GM18502 (cell line): Measurements from ENCODE around the gene REPS2.

Experiments used
- ATAC-seq: cut with Tn5 transposase; IDR thresholded peaks from one replicate; pipeline ENCODE4 v1.9.1; 2021; ENCODE audit warnings: mild to moderate bottlenecking; ENCODE audit not compliant: unreplicated experiment, poor library complexity

The REPS2 gene

GRCh38 chrX:17075004-17075403 is 128.5 kb downstream of the REPS2 start:
- ATAC-seq = no peak

- ATAC-seq = no peak
Observed at GRCh38 chrX:17077361-17077760, 130.9 kb downstream of the REPS2 start.

- ATAC-seq = no peak
Observed at GRCh38 chrX:17078031-17078720, 131.7 kb downstream of the REPS2 start.

DNA sequence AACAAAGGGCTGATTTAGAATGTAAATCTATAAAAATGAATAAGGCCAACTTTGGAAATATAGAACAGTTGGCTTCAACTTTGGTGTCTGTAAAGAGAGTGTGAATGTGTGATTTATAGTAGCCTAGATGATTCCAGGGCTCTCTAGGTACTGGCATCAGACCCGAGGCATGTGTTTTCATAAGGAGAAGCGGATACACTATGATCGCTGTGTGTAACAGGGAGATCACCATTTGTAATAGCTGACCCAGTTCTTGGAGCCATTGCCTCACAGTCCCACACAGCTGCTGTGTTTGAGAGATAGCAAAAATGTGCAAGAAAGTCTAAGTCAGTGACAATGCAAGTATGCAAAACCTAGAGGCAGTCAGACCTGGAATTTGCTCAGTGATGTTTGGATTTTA is 135.1 kb downstream of the REPS2 start:
- no peak for ATAC-seq

- no peak for ATAC-seq
Observed at GRCh38 chrX:17081968-17082367, 135.5 kb downstream of the REPS2 start.

- ATAC-seq = no peak
Observed at GRCh38 chrX:17082831-17083230, 136.4 kb downstream of the REPS2 start.

- no peak for ATAC-seq
Observed at GRCh38 chrX:17086317-17086716, 139.9 kb downstream of the REPS2 start.

DNA sequence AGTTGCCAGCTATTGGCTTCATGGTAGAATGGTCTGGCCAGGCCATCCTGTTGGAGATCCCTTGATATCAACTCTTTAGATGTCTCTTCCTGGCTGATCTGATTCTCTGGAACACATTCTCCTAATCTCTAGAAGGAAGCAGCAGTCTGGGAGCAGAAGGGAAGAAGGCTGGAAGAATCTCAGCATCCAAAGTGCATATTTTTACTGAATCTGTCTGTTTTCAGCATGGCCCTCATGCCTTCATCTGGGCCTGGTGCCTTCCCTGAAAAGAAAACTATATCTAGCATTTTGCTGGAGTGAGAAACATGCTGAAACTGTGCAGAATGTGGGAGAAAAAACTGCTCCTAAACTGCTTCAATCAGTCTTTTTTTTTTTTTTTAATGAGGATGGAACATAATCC is 148.7 kb downstream of the REPS2 start:
- ATAC-seq = no peak

GRCh38 chrX:17098516-17099247 is 152.2 kb downstream of the REPS2 start:
- ATAC-seq = no peak

DNA sequence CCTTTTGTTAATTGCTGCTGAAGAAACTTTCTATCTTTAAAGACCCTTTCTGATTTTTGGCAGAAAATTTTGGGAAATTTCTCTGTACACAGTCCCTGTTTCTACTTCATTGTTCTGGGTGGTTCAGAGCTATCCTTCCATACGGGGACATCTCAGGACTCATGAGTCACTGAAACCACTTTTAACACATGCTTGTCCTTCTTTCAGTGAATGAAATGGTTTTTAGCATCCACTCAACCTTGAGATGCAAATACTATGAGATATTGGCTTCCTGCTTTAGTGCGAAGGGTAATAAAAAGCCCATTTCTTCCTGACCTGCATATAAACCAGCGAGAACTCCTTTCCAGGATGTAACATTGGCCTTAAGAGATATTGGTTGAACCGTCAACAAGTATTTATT is 158.0 kb downstream of the REPS2 start:
- ATAC-seq = no peak

DNA sequence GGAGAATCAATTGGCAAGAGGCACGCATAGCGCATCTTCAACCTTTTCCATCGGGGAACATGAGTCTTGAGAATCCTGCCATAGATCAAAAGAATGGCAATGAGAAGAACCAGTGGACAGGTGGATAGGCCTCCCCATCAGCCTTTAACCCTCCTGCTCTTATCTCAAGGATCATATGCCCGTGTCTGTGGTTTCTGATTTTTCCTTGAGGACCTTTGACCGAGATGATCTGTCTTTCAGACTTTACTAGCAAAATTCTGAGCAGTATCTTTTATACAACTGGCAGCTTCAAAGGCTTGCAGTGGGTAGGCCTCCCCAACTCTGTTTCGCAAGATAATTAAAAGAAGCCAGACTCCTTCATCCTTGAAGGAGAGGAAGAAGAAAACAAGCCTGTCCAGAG is 174.4 kb downstream of the REPS2 start:
- no peak for ATAC-seq

GRCh38 chrX:17154001-17154400 is 207.5 kb downstream of the REPS2 start:
- ATAC-seq = no peak

DNA sequence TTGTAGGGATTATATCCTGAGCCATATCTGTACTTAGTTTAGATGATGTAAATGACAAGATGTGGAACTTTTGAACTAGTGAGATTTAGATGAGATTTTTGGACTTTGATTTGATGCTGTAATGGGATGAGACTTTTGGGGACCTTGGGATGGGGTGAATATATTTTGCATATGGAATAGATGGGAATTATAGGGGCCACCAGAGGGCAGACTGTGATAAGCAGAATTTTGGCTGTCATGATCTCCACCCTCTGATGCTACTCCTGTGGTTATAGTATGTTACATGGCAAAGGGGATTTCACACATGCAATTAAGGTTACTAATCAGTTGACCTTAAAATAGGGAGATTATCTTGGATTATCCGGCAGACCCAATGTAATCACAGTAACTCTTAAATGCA is 214.5 kb downstream of the REPS2 start:
- ATAC-seq = no peak

GRCh38 chrX:17161991-17162390 is 215.5 kb downstream of the REPS2 start:
- ATAC-seq = no peak

GRCh38 chrX:17164079-17164478 is 217.6 kb downstream of the REPS2 start:
- ATAC-seq = no peak

- ATAC-seq = no peak
Observed at GRCh38 chrX:17164941-17165340, 218.5 kb downstream of the REPS2 start.

DNA sequence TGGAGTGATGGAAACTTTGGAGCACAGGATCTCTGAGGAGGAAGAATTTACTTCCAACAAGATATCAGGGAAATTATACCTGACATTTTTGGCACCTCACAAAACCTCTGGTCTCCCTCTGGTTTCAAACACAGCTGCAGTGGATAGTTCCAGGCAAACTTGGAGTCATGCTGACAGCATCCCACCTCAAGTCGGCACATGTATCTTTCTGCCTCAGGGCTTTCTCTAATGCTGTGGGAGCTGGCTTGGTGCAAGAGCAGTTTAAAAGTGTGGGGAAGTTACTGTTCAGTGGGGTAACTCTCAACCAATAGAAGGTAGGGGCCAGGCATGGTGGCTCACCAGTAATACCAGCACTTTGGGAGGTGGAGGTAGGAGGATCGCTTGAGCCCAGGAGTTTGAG is 221.5 kb downstream of the REPS2 start:
- ATAC-seq = no peak

- ATAC-seq = no peak
Observed at GRCh38 chrX:17170973-17171372, 224.5 kb downstream of the REPS2 start.

DNA sequence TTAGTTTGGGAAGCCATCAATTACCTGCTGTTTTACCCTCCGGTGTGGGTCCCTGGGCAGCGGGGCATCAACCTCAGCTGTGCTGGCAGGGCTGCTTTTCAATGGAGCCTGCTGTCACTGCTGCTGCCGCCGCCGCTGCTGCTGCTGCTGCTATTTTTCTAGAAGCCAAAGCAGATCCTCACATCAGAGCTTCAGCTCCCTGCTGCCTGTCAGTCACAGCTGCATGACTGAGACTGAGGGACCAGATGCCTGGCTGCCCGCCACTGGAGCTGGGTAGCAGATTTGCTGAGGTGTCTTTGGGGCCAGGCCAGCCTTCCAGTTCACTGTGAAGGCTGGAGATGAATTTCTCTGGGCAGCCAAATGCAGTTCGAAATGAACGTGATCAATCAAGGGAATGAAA is 228.2 kb downstream of the REPS2 start:
- no peak for ATAC-seq

DNA sequence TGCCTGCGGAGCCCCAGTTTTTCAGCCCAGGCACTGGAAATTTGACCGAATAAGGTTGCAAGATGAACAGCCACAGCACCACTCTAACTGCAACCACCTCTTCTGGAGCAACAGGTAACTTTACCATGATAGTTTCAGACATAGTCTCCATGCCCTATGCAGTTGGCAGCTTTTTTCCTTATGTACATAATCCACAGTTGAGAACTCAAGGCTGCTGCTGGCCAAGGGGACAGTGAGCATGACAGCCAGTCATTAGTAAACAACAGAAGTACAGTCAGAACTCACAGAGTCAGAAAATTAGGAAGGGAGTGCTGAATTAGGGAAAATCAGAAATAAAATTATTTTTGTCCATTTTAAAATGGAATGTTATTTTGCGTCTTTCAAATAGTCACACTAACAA is 235.9 kb downstream of the REPS2 start:
- ATAC-seq = no peak

DNA sequence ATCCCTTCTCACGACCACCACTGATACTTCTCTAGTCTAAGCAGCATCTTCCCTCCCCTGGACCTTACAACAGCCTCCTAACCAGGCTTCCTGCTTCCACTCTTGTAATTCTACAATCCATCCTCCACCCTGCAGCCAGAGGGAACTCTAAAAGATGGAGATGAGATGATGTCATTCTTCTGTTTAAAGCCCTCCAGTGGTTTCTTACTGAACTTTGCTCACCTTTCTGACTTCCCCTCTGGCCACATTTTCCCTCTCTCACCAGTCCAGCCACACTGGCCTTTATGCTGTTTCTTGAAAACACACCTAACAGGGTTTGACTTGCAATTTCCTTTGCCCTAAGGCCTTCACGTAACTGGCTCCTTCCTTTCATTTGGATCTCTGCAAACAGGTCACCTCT is 237.1 kb downstream of the REPS2 start:
- no peak for ATAC-seq

DNA sequence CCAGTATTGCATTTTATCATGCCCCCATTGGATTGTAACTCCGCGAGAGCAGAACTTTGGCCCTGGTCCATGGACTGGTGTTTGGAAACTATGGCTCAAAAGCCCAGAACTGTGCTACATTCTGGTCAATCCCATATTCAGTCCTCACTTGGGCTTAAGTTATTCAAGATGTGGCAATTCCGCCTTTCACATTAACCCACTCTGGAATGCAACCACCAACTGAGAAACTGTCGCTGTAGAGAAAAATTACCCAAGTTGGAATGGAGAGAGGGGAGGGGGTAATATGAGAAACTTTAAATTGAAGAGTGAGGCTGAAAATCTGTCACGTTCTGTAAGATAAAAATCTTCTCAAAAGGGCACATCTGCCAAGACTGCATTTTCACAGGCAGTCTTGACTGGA is 239.0 kb downstream of the REPS2 start:
- ATAC-seq = no peak
